GM23248 (cell line): ENCODE data around the gene ALG1.
"Not testable (repeated sequence)": the region's sequence is repeated elsewhere in the genome, so short reads cannot be mapped to it uniquely, and the experiment has no call there.

Experiments
- EZH2 ChIP-seq: fragments of 200-600 bp; sonication (generic); IDR thresholded peaks from 2 replicates; pipeline ENCODE4 v1.6.1; 2018; ENCODE audit warnings: antibody characterized with exemption, mild to moderate bottlenecking; ENCODE audit not compliant: insufficient read depth, poor library complexity, severe bottlenecking
- EZH2phosphoT487 ChIP-seq: fragments of 200-600 bp; sonication (generic); IDR thresholded peaks from 2 replicates; pipeline ENCODE4 v1.6.1; 2018; ENCODE audit warnings: antibody characterized with exemption, moderate library complexity, mild to moderate bottlenecking, low read depth; ENCODE audit not compliant: insufficient read depth

GRCh38 chr16:5131467-5132004 is 59.9 kb downstream of the ALG1 start:
- TF ChIP-seq EZH2, EZH2phosphoT487: not testable (repeated sequence)
